ENCODE results near the gene KRT78.

Gene KRT78

GRCh38 chr12:52794479-52795331 lies 54.1 kb downstream of the KRT78 start:
- DNase-seq, result no peak

DNA sequence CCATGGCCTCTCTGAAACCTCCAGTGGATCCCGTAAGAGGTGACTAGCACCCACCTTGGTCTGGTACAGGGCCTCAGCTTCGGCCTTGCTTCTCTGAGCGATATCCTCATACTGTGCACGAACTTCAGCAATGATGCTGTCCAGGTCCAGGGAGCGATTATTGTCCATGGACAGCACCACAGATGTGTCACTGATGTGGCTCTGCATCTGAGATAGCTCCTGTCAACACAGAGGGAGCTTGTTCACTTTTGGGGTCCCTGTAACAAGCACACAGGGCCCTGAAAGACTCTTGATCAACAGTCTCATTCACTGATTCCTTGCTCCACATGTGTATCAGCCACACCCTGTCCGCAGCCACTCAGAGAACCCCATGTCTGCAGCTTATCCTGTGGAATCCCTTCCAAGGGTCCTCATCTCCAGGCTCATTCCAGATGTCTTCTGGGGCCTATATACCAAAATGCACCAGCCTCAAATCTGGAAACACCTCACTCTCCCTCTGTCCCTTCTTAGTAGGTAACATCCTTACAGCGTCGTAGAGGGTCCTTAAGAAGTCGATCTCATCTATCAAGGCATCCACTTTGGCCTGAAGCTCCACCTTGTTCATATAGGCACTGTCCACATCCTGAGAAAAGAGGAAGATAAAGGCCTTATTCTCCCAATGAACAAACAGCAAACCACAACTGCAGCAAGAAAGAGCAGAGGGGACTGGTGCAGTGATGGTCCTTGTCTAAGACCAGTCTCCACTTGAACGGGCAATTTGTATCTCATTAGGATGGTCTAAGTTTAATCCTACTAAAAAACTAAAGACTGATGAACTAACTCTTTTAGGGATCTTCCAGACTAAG lies 56.4 kb downstream of the KRT78 start:
- no peak for DNase-seq

- DNase-seq, result no peak
Measured at GRCh38 chr12:52791271-52792184, 57.3 kb downstream of the KRT78 start.

- DNase-seq, result no peak
Measured at GRCh38 chr12:52790427-52791270, 58.1 kb downstream of the KRT78 start.

DNA sequence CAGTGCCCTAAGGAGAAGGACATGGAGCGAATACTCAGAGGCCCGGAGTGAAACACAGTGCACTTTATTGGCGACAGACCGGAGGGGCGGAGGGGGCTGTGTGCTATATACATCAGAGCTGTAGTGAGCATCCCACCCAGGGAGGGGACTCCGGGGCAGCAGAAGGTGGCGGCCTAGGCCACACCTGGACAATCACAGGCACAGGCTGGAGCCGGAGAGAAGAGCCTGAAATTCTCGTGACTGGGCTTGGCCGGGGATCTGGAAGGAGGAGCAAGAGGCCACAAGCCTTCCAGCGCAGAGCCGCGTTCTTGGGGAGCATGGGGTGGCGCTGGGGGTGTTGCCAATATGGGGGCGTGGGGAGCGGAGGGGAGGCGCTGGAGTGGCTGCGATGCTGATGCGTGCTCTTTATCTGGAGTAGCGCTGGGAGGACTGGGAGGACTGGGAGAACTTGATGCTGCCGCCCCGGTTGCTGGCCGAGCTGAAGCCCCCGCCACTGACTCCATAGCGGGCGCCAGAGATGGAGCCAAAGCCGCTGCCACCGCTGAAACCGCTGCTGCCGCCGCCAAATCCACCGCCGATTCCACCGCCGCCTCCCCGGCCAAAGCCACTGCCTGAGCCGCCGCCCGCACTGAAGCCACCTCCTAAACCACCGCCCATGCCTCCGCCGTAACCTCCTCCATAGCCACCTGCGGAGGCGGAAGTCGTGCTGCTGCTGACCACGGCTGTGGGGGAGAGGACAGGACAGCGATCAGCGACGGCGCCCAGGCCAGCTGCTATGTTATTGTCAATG lies 59.0 kb downstream of the KRT78 start:
- DNase-seq, result no peak

DNA sequence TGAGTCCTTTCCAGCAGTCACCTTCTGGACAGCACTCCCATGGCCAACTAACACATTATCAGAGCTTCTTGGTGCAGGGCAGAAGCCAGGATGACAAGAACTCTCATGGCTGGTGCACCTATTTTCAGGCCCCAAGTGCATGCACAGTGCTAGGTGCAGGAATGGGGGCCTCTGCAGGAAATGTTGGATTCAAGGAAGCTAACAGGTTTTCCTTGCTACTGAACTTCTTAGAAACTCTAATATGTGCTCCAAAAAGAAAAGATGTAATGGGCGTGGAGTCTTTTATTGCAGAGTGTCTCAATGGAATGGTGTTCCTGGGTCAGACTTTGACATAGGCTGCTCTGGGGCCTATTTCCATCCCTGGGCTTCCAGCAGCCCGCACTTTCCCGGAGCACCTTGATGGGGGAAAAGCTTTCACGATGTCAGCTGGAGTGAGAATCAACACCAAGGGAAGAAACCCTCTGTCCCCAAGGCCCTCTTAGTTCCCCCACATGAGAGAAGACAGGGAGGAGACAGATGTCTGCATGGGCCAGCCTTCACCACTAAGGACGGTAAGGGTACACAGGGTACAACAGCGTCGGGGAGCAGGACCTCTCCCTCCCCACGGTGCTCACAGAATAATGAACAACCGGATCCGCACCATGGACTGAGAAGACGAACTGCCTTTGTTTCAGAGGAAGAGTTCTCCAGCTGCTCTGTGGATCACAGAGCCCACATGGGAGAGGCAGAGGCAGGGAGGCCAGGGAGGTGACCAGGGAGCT lies 59.7 kb downstream of the KRT78 start:
- no peak for DNase-seq

DNA sequence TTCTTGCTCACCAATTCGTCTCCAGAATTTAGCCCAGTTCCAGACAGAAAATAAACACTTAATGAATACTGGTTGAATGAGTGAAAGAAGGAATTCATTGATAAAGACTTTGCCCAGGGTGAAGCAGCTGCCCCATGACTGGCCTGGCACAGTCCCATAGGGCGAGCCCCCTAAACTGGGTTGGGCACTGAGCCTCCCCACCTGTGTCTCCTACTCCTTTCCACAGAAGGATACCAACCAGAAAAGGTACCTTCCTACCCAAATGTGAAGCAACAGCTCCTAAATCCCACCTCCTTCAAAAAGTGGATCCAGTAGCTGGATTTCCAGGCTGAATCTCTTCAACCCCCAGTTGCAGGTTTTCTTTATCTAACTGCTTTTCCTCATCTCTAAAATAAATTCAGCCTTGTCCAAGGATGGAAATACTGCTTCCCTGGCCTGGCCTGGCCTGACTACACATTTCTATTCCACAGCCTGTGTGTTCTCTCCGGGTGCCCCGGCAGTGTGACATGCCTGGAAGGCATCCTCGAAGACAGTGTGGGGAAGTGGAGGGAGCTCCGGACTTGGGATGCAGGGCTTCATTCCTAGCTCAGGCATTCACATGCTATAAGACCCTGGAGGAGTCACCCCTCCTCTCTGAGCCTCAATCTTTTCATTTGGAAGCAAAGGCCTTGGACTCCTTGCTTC lies 60.5 kb downstream of the KRT78 start:
- no peak for DNase-seq
